HCT116 (cell line): Measurements from ENCODE around the gene ETV4. TPM values are rescaled to one million over a fixed set of nuclear protein-coding genes. Genes with fewer than 3 reads are reported as not detected.

ENCODE experiments used
- ATAC-seq: fragments of 200-7000 bp; cut with Tn5 transposase; 2 replicates; pipeline ENCODE4 v1.9.1; 2020; ENCODE audit warnings: mild to moderate bottlenecking, moderate library complexity
- BruUV-seq: library from RNA; stranded (reverse); fragments of 400-500 nt; replicated peaks from 2 replicates; lab custom pipeline; 2021; lab: Mats Ljungman, UMichigan
- CTCF ChIA-PET: fragments of 300-600 bp; sonication (Branson Sonifier 250); formaldehyde crosslinking; loops from one replicate; lab custom pipeline; 2021; ENCODE audit warnings: antibody characterized with exemption; lab: Charles Lee
- POLR2A ChIA-PET: fragments of 300-600, 350-600 bp; sonication (Branson Sonifier 250); formaldehyde crosslinking; loops from one replicate; lab custom pipeline; 2021; ENCODE audit warnings: antibody characterized with exemption; lab: Charles Lee
- RAD21 ChIA-PET, 2 experiments: fragments of 300-600 bp; sonication (Branson Sonifier 250); formaldehyde crosslinking; loops; one replicate each; lab custom pipeline; 2023; ENCODE audit warnings: low total read pairs in 2 of 2; ENCODE audit not compliant: uncharacterized antibody in 2 of 2, unreplicated experiment in 2 of 2, low non-redundant PET in 1 of 2; lab: Charles Lee
- DNase-seq: peaks from one replicate; pipeline ENCODE4 v3.0.0-alpha.2; 2010; ENCODE audit warnings: low read depth, low spot score
- H2AFZ ChIP-seq: fragments of 200-600 bp; shearing (Covaris generic), sonication (generic); 2 replicates; pipeline ENCODE4 v1.6.1; 2017; ENCODE audit warnings: low read depth, mixed run types, mixed read lengths, antibody characterized with exemption, low read length; ENCODE audit not compliant: poor library complexity, severe bottlenecking
- H3K27ac ChIP-seq: 2 replicates; pipeline ENCODE4 v1.5.1; 2012; ENCODE audit warnings: low read depth, low read length
- H3K27me3 ChIP-seq: fragments of 200-600 bp; sonication (generic); 2 replicates; pipeline ENCODE4 v1.6.1; 2016; ENCODE audit warnings: mixed run types, low read length, mixed read lengths; ENCODE audit not compliant: insufficient read depth
- H3K36me3 ChIP-seq, 2 experiments: fragments of 200-500 bp in 1 of 2; fragments of 200-600 bp in 1 of 2; sonication (Bioruptor generic) in 1 of 2; sonication (generic) in 1 of 2; 2 replicates each; pipeline versions ENCODE4 v1.5.1 to v1.6.1; 2014 to 2016; ENCODE audit warnings: low read length in 2 of 2, inconsistent platforms in 1 of 2, mixed read lengths in 1 of 2, mixed run types in 1 of 2; ENCODE audit not compliant: insufficient read depth in 2 of 2, control insufficient read depth in 1 of 2
- H3K4me1 ChIP-seq, 2 experiments: fragments of 200-600 bp in 1 of 2; sonication (generic) in 1 of 2; 2 replicates each; pipeline versions ENCODE4 v1.5.1 to v1.6.1; 2012 to 2017; ENCODE audit warnings: low read length in 2 of 2, inconsistent platforms in 1 of 2, mild to moderate bottlenecking in 1 of 2, mixed read lengths in 1 of 2, mixed run types in 1 of 2, moderate library complexity in 1 of 2; ENCODE audit not compliant: insufficient read depth in 2 of 2, control insufficient read depth in 1 of 2
- H3K4me2 ChIP-seq: fragments of 200-600 bp; sonication (generic); 2 replicates; pipeline ENCODE4 v1.6.1; 2017; ENCODE audit warnings: mixed run types, low read length, mixed read lengths
- H3K4me3 ChIP-seq, 2 experiments: fragments of 200-600 bp in 1 of 2; sonication (generic) in 1 of 2; replicated peaks in 1 of 2; 2 replicates each; pipeline ENCODE4 v1.5.1; 2011 to 2016; ENCODE audit warnings: low read length in 2 of 2, control low read depth in 1 of 2, low read depth in 1 of 2, mild to moderate bottlenecking in 1 of 2, mixed read lengths in 1 of 2, mixed run types in 1 of 2
- H3K79me2 ChIP-seq: fragments of 200-600 bp; sonication (generic); 2 replicates; pipeline ENCODE4 v1.6.1; 2017; ENCODE audit warnings: mild to moderate bottlenecking, mixed run types, low read length, moderate library complexity, mixed read lengths; ENCODE audit not compliant: insufficient read depth
- H3K9ac ChIP-seq: fragments of 200-600 bp; sonication (generic); 2 replicates; pipeline ENCODE4 v1.6.1; 2016; ENCODE audit warnings: low read length, mixed read lengths
- H3K9me2 ChIP-seq: fragments of 200-600 bp; sonication (generic), shearing (Covaris generic); 2 replicates; pipeline ENCODE4 v1.6.1; 2017; ENCODE audit warnings: mixed run types, mild to moderate bottlenecking, moderate library complexity; ENCODE audit not compliant: insufficient read depth
- H3K9me3 ChIP-seq, 2 experiments: fragments of 200-500 bp in 1 of 2; fragments of 200-600 bp in 1 of 2; sonication (Bioruptor generic) in 1 of 2; sonication (generic) in 1 of 2; 2 replicates each; pipeline ENCODE4 v1.6.1; 2014 to 2017; ENCODE audit warnings: low read length in 2 of 2, mixed read lengths in 2 of 2, inconsistent platforms in 1 of 2, low read depth in 1 of 2, mild to moderate bottlenecking in 1 of 2, mixed run types in 1 of 2, moderate library complexity in 1 of 2; ENCODE audit not compliant: control insufficient read depth in 1 of 2, insufficient read depth in 1 of 2
- H4K20me1 ChIP-seq: fragments of 200-600 bp; sonication (generic), shearing (Covaris generic); 2 replicates; pipeline ENCODE4 v1.6.1; 2017; ENCODE audit warnings: mixed run types, mild to moderate bottlenecking, moderate library complexity; ENCODE audit not compliant: insufficient read depth
- CTCF ChIP-seq, 3 experiments: fragments of 200-600 bp in 1 of 3; sonication (generic) in 1 of 3; IDR thresholded peaks in 2 of 3; conservative IDR thresholded peaks in 1 of 3; 2 replicates each; pipeline ENCODE4 v1.5.1; 2012 to 2017; ENCODE audit warnings: low read depth in 2 of 3, low read length in 2 of 3, antibody characterized with exemption in 1 of 3, borderline replicate concordance in 1 of 3, control low read depth in 1 of 3, mild to moderate bottlenecking in 1 of 3, mixed read lengths in 1 of 3, mixed run types in 1 of 3, moderate library complexity in 1 of 3; ENCODE audit not compliant: insufficient read depth in 1 of 3
- EGR1 ChIP-seq: IDR thresholded peaks from 2 replicates; pipeline ENCODE4 v1.6.1; 2012; ENCODE audit warnings: low read depth
- ELF1 ChIP-seq: IDR thresholded peaks from 2 replicates; pipeline ENCODE4 v1.6.1; 2012; ENCODE audit warnings: low read depth, borderline replicate concordance
- EZH2 ChIP-seq: fragments of 200-600 bp; sonication (generic); IDR thresholded peaks from 2 replicates; pipeline ENCODE4 v1.6.1; 2017; ENCODE audit warnings: antibody characterized with exemption, mixed run types
- EZH2phosphoT487 ChIP-seq: fragments of 200-600 bp; IDR thresholded peaks from 2 replicates; pipeline ENCODE4 v1.6.1; 2018; ENCODE audit warnings: antibody characterized with exemption, borderline replicate concordance
- FOSL1 ChIP-seq: IDR thresholded peaks from 2 replicates; pipeline ENCODE4 v1.6.1; 2012; ENCODE audit warnings: low read depth
- JUND ChIP-seq: IDR thresholded peaks from 2 replicates; pipeline ENCODE4 v1.6.1; 2012
- POLR2AphosphoS5 ChIP-seq: IDR thresholded peaks from 2 replicates; pipeline ENCODE4 v1.6.1; 2011; ENCODE audit warnings: mild to moderate bottlenecking, low read depth, low read length, moderate library complexity
- SP1 ChIP-seq: IDR thresholded peaks from 2 replicates; pipeline ENCODE4 v1.6.1; 2012; ENCODE audit warnings: low read depth
- TCF7L2 ChIP-seq: IDR thresholded peaks from 2 replicates; pipeline ENCODE4 v1.7.0; 2011; ENCODE audit warnings: borderline replicate concordance, inconsistent platforms; ENCODE audit not compliant: insufficient read depth, insufficient read length; ENCODE audit errors: extremely low read depth
- YY1 ChIP-seq: IDR thresholded peaks from 2 replicates; pipeline ENCODE4 v1.6.1; 2011; ENCODE audit warnings: low read length, low read depth, moderate library complexity, mild to moderate bottlenecking; ENCODE audit not compliant: insufficient replicate concordance; ENCODE audit errors: extremely low read depth
- ZFX ChIP-seq: fragments of 450-650 bp; IDR thresholded peaks from 2 replicates; pipeline ENCODE4 v1.6.1; 2017
- ZNF274 ChIP-seq: fragments of 200-500 bp; sonication (Bioruptor generic); IDR thresholded peaks from 2 replicates; pipeline ENCODE4 v1.6.1; 2014; ENCODE audit warnings: mild to moderate bottlenecking, low read depth, low read length, inconsistent platforms
- intact Hi-C: fragments of 100-400 bp; cut with micrococcal nuclease; formaldehyde crosslinking; loops from 2 replicates; pipeline ENCODE4 v1.10.0; 2022
- total RNA-seq: library from RNA; stranded (reverse); gene quantifications from one replicate; pipeline ENCODE4 v1.2.1, GENCODE V29; 2021; ENCODE audit not compliant: unreplicated experiment

ETV4 gene
- total RNA-seq, 1 experiment from 2014 or later: 51.5 TPM

DNA sequence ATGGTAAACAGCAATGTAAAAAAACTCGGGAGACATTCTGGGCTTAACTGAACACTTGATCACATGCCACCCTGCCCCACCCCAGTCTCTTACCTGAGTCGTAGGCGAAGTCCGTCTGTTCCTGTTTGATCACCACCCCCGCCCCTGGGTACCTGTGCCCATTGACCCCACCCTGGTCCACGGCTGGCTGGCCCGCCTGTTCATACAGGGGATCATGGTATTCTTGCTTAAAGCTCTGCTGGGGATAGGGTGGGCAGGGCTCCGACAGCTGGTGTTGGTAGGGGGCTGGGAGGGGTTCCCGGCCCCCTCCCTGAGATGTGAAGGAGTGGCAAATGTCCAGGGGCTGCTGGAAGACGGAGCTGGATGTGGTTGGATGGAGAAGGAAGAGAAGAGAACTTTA is 13.6 kb downstream of the ETV4 start:
- DNase-seq (no peak), ATAC-seq (no peak)
- no peak overlapping the region for H3K4me3 ChIP-seq
- intact Hi-C loops: no loop called here
- no peaks in the 10 kb centered on the region for H3K9me2 ChIP-seq
- ChIA-PET CTCF (no interaction called here), RAD21 (no interaction called here), POLR2A (no interaction called here)
- no peaks in the 10 kb centered on the region for H3K27me3 ChIP-seq
- H3K4me2 ChIP-seq: no peak overlapping the region
- H3K36me3 ChIP-seq: peaks cover 9 to 10% of the 10 kb centered on the region in 2 experiments; a peak in 2 of 4 replicates
- no TSS peak for BruUV-seq
- no peak overlapping the region for H3K9ac ChIP-seq
- H3K4me1 ChIP-seq: peaks cover 32 to 44% of the 10 kb centered on the region in 2 experiments
- H3K27ac ChIP-seq: no peak overlapping the region
- H4K20me1 ChIP-seq: no peaks in the 10 kb centered on the region
- no peak for TF ChIP-seq EZH2
- no peak for TF ChIP-seq EGR1
- no peak for TF ChIP-seq ZFX
- no peak for TF ChIP-seq SP1
- TF ChIP-seq TCF7L2: no peak
- TF ChIP-seq YY1: no peak
- no peak for TF ChIP-seq ZNF274
- no peak for TF ChIP-seq JUND
- no peak for TF ChIP-seq EZH2phosphoT487
- no peak for TF ChIP-seq POLR2AphosphoS5
- TF ChIP-seq ELF1: no peak
- H3K9me3 ChIP-seq: no peaks in the 10 kb centered on the region
- no peak overlapping the region for H2AFZ ChIP-seq
- H3K79me2 ChIP-seq: no peaks in the 10 kb centered on the region

DNA sequence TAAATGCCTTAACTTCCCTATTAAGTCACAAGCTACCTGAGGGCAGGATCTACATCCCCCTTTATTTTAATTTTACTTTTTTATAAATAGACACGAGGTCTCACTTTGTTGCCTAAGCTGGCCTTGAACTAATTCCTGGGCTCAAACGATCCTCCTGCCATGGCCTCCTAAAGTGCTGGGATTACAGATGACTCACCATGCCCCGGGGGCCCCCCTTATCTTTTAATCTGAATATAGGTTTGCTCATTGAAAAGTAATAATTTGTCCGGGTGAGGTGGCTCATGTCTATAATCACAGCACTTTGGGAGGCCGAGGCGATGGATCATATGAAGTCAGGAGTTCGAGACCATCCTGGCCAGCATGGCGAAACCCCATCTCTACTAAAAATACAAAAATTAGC is 14.2 kb downstream of the ETV4 start:
- Histone ChIP-seq H3K9me3 (no peaks in the 10 kb centered on the region), H4K20me1 (no peaks in the 10 kb centered on the region), H3K4me3 (no peak overlapping the region), H3K9ac (no peak overlapping the region), H3K27ac (no peak overlapping the region), H3K36me3 (peaks cover 9 to 10% of the 10 kb centered on the region in 2 experiments; a peak in 2 of 4 replicates), H2AFZ (no peak overlapping the region), H3K79me2 (no peaks in the 10 kb centered on the region), H3K4me2 (no peak overlapping the region), H3K27me3 (no peaks in the 10 kb centered on the region), H3K9me2 (no peaks in the 10 kb centered on the region), H3K4me1 (peaks cover 30 to 42% of the 10 kb centered on the region in 2 experiments)
- ATAC-seq (no peak), DNase-seq (no peak)
- CTCF ChIA-PET: no interaction called here
- no TSS peak for BruUV-seq
- 0 out of 2 replicates have a peak, but pooled peaks have one; percentile 11 for TF ChIP-seq JUND
- no peak for TF ChIP-seq CTCF (IDR thresholded peaks at IDR 0.05 in 2 of 3, conservative IDR thresholded peaks at IDR 0.05 in 1 of 3; ENCODE audit: borderline replicate concordance in 1 of 3, insufficient read depth in 1 of 3, low read depth in 2 of 3, low read length in 2 of 3)
- TF ChIP-seq FOSL1: no peak
- TF ChIP-seq TCF7L2: peak; percentile 37
- TF ChIP-seq EZH2: no peak
- TF ChIP-seq ELF1: no peak
- TF ChIP-seq EGR1: no peak
- no peak for TF ChIP-seq SP1
- intact Hi-C loops: no loop called here
- POLR2A ChIA-PET: no interaction called here
- RAD21 ChIA-PET: no interaction called here
